Measurements from ENCODE around the gene ABHD16A.

DNA sequence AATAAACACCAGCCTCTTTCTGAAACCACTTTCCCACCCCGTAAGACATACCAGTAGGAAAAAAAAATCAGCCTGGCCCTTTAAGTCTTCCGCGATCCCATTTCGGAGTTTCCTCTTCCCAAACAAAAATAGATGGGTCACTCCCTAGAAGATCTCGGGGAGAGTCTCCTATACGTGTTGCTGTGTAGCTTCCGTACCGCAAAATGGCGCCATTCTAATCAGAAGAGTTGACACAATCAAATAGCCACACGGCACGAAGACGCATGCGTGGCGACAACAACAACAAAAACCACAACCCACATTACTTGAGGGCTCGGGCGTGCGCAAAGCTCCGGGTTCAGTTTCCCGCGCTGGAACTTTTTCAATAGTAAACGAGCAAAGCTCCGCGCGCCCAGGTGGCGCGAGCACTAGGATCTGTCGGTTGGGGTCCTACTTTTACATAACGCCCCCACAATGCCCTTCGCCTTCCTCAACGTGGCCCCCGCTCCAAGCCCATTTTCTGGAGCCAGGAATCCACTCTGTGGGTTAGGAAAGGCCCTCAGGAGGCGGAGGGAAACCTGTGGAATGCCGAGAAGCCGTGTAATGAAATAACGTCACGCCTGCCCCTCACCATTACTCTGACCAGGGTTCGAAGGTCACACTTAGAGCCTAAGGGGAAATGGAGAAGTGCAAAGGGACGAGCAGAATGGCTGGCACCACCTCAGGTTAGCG is 38.2 kb downstream of the ABHD16A start, which contains the start of gene GPANK1:
- TF ChIP-seq ARNT (IDR thresholded peaks at IDR 0.05) (no peak), ZNF384 (IDR thresholded peaks at IDR 0.05) (no peak), SP1 (IDR thresholded peaks at IDR 0.05) (no peak), BHLHE40 (IDR thresholded peaks at IDR 0.05; ENCODE audit: borderline replicate concordance) (no peak), FOXA1 (IDR thresholded peaks at IDR 0.05) (no peak), TARDBP (IDR thresholded peaks at IDR 0.05) (no peak), HDGF (IDR thresholded peaks at IDR 0.05; ENCODE audit: borderline replicate concordance) (no peak), SUZ12 (IDR thresholded peaks at IDR 0.05) (no peak), L3MBTL2 (conservative IDR thresholded peaks at IDR 0.05) (peak; percentile 84), NFRKB (IDR thresholded peaks at IDR 0.05) (no peak), FOXK2 (IDR thresholded peaks at IDR 0.05) (peak; percentile 78; the same call in 1 of the 2 replicates), CTBP1 (IDR thresholded peaks at IDR 0.05; ENCODE audit: borderline replicate concordance) (no peak), ELF4 (IDR thresholded peaks at IDR 0.05) (no peak)
- TF ChIP-seq, protein P1, sequence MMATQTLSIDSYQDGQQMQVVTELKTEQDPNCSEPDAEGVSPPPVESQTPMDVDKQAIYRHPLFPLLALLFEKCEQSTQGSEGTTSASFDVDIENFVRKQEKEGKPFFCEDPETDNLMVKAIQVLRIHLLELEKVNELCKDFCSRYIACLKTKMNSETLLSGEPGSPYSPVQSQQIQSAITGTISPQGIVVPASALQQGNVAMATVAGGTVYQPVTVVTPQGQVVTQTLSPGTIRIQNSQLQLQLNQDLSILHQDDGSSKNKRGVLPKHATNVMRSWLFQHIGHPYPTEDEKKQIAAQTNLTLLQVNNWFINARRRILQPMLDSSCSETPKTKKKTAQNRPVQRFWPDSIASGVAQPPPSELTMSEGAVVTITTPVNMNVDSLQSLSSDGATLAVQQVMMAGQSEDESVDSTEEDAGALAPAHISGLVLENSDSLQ (IDR thresholded peaks at IDR 0.05) = no peak

Measured in HEK293T (cell line).